IMR-90 (cell line): ENCODE results near the gene TBC1D1. TPM values are rescaled to one million over a fixed set of nuclear protein-coding genes. Genes with fewer than 3 reads are reported as not detected.

ENCODE experiments used
- ATAC-seq: fragments of 200-7000 bp; cut with Tn5 transposase; 2 replicates; pipeline ENCODE4 v1.9.1; 2020; ENCODE audit warnings: low read depth, mild to moderate bottlenecking, moderate library complexity
- BruUV-seq: library from RNA; stranded (reverse); fragments of 400-500 nt; replicated peaks from 2 replicates; lab custom pipeline; 2021; lab: Mats Ljungman, UMichigan
- CTCF ChIA-PET: fragments of 300-600 bp; formaldehyde crosslinking; extraction: SDS; loops from one replicate; lab custom pipeline; 2021; ENCODE audit warnings: antibody characterized with exemption; lab: Yijun Ruan, JAX
- POLR2A ChIA-PET: fragments of 300-600 bp; sonication (Branson Sonifier 250); formaldehyde crosslinking; loops from one replicate; lab custom pipeline; 2022; ENCODE audit warnings: antibody characterized with exemption; ENCODE audit not compliant: unreplicated experiment; lab: Charles Lee
- DNase-seq: peaks from one replicate; pipeline ENCODE4 v3.0.0; 2013
- H2AFZ ChIP-seq: replicated peaks from 2 replicates; pipeline ENCODE3; 2013; ENCODE audit warnings: low read length, mild to moderate bottlenecking; ENCODE audit not compliant: poor library complexity
- H2AK5ac ChIP-seq: 2 replicates; pipeline ENCODE4 v1.6.1; 2013; ENCODE audit warnings: low read depth, low read length, inconsistent platforms
- H2AK9ac ChIP-seq: replicated peaks from 2 replicates; pipeline ENCODE3; 2013; ENCODE audit warnings: mild to moderate bottlenecking, low read depth, low read length, moderate library complexity; ENCODE audit not compliant: poor library complexity
- H2BK120ac ChIP-seq: 2 replicates; pipeline ENCODE4 v1.6.1; 2013; ENCODE audit warnings: low read depth, low read length, inconsistent platforms
- H2BK15ac ChIP-seq: 3 replicates; pipeline ENCODE4 v1.6.1; 2013; ENCODE audit warnings: low read depth, low read length, inconsistent platforms
- H2BK20ac ChIP-seq: 2 replicates; pipeline ENCODE4 v1.6.1; 2013; ENCODE audit warnings: low read depth, mild to moderate bottlenecking, inconsistent platforms, low read length, moderate library complexity
- H2BK5ac ChIP-seq: 2 replicates; pipeline ENCODE4 v1.6.1; 2013; ENCODE audit warnings: mild to moderate bottlenecking, low read depth, low read length, inconsistent platforms; ENCODE audit not compliant: poor library complexity, severe bottlenecking
- H3K14ac ChIP-seq: replicated peaks from 2 replicates; pipeline ENCODE4 v1.6.1; 2013; ENCODE audit warnings: low read depth, low read length, inconsistent platforms
- H3K18ac ChIP-seq: 2 replicates; pipeline ENCODE4 v1.6.1; 2013; ENCODE audit warnings: low read depth, low read length, control low read depth
- H3K23ac ChIP-seq: 2 replicates; pipeline ENCODE4 v1.6.1; 2013; ENCODE audit warnings: low read depth, low read length, inconsistent platforms
- H3K27ac ChIP-seq: 2 replicates; pipeline ENCODE4 v1.5.1; 2013; ENCODE audit warnings: mild to moderate bottlenecking, control low read depth, low read length; ENCODE audit not compliant: insufficient read depth
- H3K27me3 ChIP-seq: 2 replicates; pipeline ENCODE4 v1.6.1; 2013; ENCODE audit warnings: low read length; ENCODE audit not compliant: control insufficient read depth, insufficient read depth
- H3K36me3 ChIP-seq: 2 replicates; pipeline ENCODE4 v1.6.1; 2013; ENCODE audit warnings: low read length, mixed read lengths; ENCODE audit not compliant: control insufficient read depth, insufficient read depth
- H3K4ac ChIP-seq: 2 replicates; pipeline ENCODE4 v1.6.1; 2013; ENCODE audit warnings: low read depth, low read length, inconsistent platforms
- H3K4me1 ChIP-seq: 2 replicates; pipeline ENCODE4 v1.6.1; 2013; ENCODE audit warnings: low read length, mixed read lengths; ENCODE audit not compliant: control insufficient read depth, insufficient read depth
- H3K4me2 ChIP-seq: 2 replicates; pipeline ENCODE4 v1.6.1; 2013; ENCODE audit warnings: low read depth, mild to moderate bottlenecking, control low read depth, low read length, moderate library complexity
- H3K4me3 ChIP-seq: 2 replicates; pipeline ENCODE4 v1.5.1; 2013; ENCODE audit warnings: low read depth, mild to moderate bottlenecking, control low read depth, low read length, moderate library complexity; ENCODE audit not compliant: insufficient read depth
- H3K56ac ChIP-seq: 2 replicates; pipeline ENCODE4 v1.6.1; 2013; ENCODE audit warnings: low read length, inconsistent platforms; ENCODE audit not compliant: insufficient read depth; ENCODE audit errors: extremely low read depth
- H3K79me1 ChIP-seq, 2 experiments: 2 replicates each; pipeline ENCODE4 v1.6.1; 2013; ENCODE audit warnings: low read length in 2 of 2, inconsistent platforms in 1 of 2, low read depth in 1 of 2
- H3K9ac ChIP-seq: 2 replicates; pipeline ENCODE4 v1.6.1; 2013; ENCODE audit warnings: low read depth, low read length, control low read depth
- H3K9me1 ChIP-seq: 2 replicates; pipeline ENCODE4 v1.6.1; 2013; ENCODE audit warnings: low read length, inconsistent platforms; ENCODE audit not compliant: insufficient read depth
- H3K9me3 ChIP-seq: 2 replicates; pipeline ENCODE4 v1.6.1; 2013; ENCODE audit warnings: low read length; ENCODE audit not compliant: control insufficient read depth, insufficient read depth
- H4K20me1 ChIP-seq: 2 replicates; pipeline ENCODE4 v1.6.1; 2013; ENCODE audit warnings: low read length, inconsistent platforms; ENCODE audit not compliant: insufficient read depth
- H4K5ac ChIP-seq: 2 replicates; pipeline ENCODE4 v1.6.1; 2013; ENCODE audit warnings: mild to moderate bottlenecking, low read depth, low read length, control low read depth
- H4K8ac ChIP-seq, 2 experiments: 2 replicates each; pipeline ENCODE4 v1.6.1; 2013; ENCODE audit warnings: low read depth in 2 of 2, low read length in 2 of 2, control low read depth in 1 of 2, inconsistent platforms in 1 of 2
- H4K91ac ChIP-seq: 2 replicates; pipeline ENCODE4 v1.6.1; 2013; ENCODE audit warnings: low read depth, low read length, inconsistent platforms; ENCODE audit not compliant: insufficient read depth
- BHLHE40 ChIP-seq: fragments of 150-350 bp; IDR thresholded peaks from 2 replicates; pipeline ENCODE4 v1.6.1; 2016; ENCODE audit warnings: mild to moderate bottlenecking, low read depth, low read length
- CEBPB ChIP-seq: IDR thresholded peaks from 2 replicates; pipeline ENCODE4 v1.6.1; 2012; ENCODE audit warnings: low read depth, low read length, improper control_type of control experiment
- CHD1 ChIP-seq: IDR thresholded peaks from 2 replicates; pipeline ENCODE4 v1.6.1; 2012; ENCODE audit warnings: low read depth, low read length, improper control_type of control experiment
- FOS ChIP-seq: fragments of 150-350 bp; IDR thresholded peaks from 2 replicates; pipeline ENCODE4 v1.6.1; 2016; ENCODE audit warnings: low read depth, low read length
- MAFK ChIP-seq: IDR thresholded peaks from 2 replicates; pipeline ENCODE4 v1.6.1; 2012; ENCODE audit warnings: low read depth, low read length, improper control_type of control experiment
- MAZ ChIP-seq: IDR thresholded peaks from 2 replicates; pipeline ENCODE4 v1.6.1; 2012; ENCODE audit warnings: low read depth, mild to moderate bottlenecking, low read length, improper control_type of control experiment, moderate library complexity, borderline replicate concordance
- MXI1 ChIP-seq: IDR thresholded peaks from 2 replicates; pipeline ENCODE4 v1.6.1; 2012; ENCODE audit warnings: low read depth, mild to moderate bottlenecking, low read length, moderate library complexity, borderline replicate concordance
- NFE2L2 ChIP-seq: fragments of 150-350 bp; IDR thresholded peaks from 2 replicates; pipeline ENCODE4 v1.6.1; 2016; ENCODE audit warnings: low read depth, mild to moderate bottlenecking, low read length
- POLR2A ChIP-seq: IDR thresholded peaks from 2 replicates; pipeline ENCODE4 v1.6.1; 2012; ENCODE audit warnings: mild to moderate bottlenecking, low read depth, low read length
- RAD21 ChIP-seq: IDR thresholded peaks from 2 replicates; pipeline ENCODE4 v1.6.1; 2012; ENCODE audit warnings: low read length, improper control_type of control experiment
- RCOR1 ChIP-seq: IDR thresholded peaks from 2 replicates; pipeline ENCODE4 v1.6.1; 2012; ENCODE audit warnings: mild to moderate bottlenecking, low read length, improper control_type of control experiment; ENCODE audit not compliant: insufficient replicate concordance
- RFX5 ChIP-seq: IDR thresholded peaks from 2 replicates; pipeline ENCODE4 v1.8.0; 2012; ENCODE audit warnings: low read depth, mild to moderate bottlenecking, low read length, moderate library complexity
- SMC3 ChIP-seq: fragments of 150-350 bp; IDR thresholded peaks from 2 replicates; pipeline ENCODE4 v1.6.1; 2016; ENCODE audit warnings: low read depth, mild to moderate bottlenecking, antibody characterized with exemption, low read length, moderate library complexity
- USF2 ChIP-seq: fragments of 150-350 bp; IDR thresholded peaks from 2 replicates; pipeline ENCODE4 v1.6.1; 2017; ENCODE audit warnings: mild to moderate bottlenecking, antibody characterized with exemption, low read length, low read depth
- WGBS, 2 experiments: methylation state at CpG; one replicate each; pipeline versions ENCODE4 v1.1.5 to v1.1.7; 2013; ENCODE audit warnings: missing lambda C conversion rate in 2 of 2; ENCODE audit not compliant: insufficient read length in 1 of 2; ENCODE audit errors: extremely low coverage in 2 of 2; 5-methylcytosine and 5-hydroxymethylcytosine counted together
- dilution Hi-C: fragments of 300-500 bp; cut with HindIII; formaldehyde crosslinking; loops from one replicate; pipeline ENCODE4 v1.14.3; 2018; ENCODE audit warnings: low sequenced_read_pairs; ENCODE audit not compliant: unreplicated experiment
- in situ Hi-C: fragments of 300-500 bp; cut with MboI; formaldehyde crosslinking; loops from 3 replicates; pipeline ENCODE4 v1.14.3; 2019; ENCODE audit warnings: low sequenced_read_pairs, inconsistent platforms, mixed read lengths
- intact Hi-C: fragments of 100-400 bp; cut with micrococcal nuclease; formaldehyde crosslinking; loops from 2 replicates; pipeline ENCODE4 v1.10.0; 2022
- polyA plus RNA-seq, 3 experiments: library from polyadenylated mRNA; depleted of rRNA; stranded (reverse); fragments of >200 nt; gene quantifications; 2 replicates each; pipeline ENCODE4 v1.2.3, GENCODE V29; 2012; ENCODE audit warnings: low replicate concordance in 1 of 3
- total RNA-seq: library from RNA; depleted of rRNA; stranded (reverse); fragments of >200 nt; gene quantifications from 2 replicates; pipeline ENCODE4 v1.2.3, GENCODE V29; 2012
- TF ChIP-seq, protein P1 (sequence below): fragments of 150-350 bp; IDR thresholded peaks from 2 replicates; pipeline ENCODE4 v1.6.1; 2016; ENCODE audit warnings: low read depth, mild to moderate bottlenecking, low read length, moderate library complexity, borderline replicate concordance

Gene TBC1D1
- total and polyA plus RNA-seq, 2 of the 4 experiments (the other 2 are of a cell fraction), result 42.4 to 104 TPM

- TF ChIP-seq MAZ (no peak), BHLHE40 (no peak), RAD21 (no peak), CEBPB (no peak), NFE2L2 (no peak), RFX5 (no peak), MXI1 (no peak), FOS (no peak), CHD1 (no peak), USF2 (no peak), MAFK (no peak), RCOR1 (no peak), POLR2A (no peak), SMC3 (no peak)
- TF ChIP-seq, protein P1, sequence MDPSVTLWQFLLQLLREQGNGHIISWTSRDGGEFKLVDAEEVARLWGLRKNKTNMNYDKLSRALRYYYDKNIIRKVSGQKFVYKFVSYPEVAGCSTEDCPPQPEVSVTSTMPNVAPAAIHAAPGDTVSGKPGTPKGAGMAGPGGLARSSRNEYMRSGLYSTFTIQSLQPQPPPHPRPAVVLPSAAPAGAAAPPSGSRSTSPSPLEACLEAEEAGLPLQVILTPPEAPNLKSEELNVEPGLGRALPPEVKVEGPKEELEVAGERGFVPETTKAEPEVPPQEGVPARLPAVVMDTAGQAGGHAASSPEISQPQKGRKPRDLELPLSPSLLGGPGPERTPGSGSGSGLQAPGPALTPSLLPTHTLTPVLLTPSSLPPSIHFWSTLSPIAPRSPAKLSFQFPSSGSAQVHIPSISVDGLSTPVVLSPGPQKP, result no peak
- dilution Hi-C loops, result no loop called here
- whole genome bisulfite sequencing, 2 experiments, result no CpG with 5 or more reads among the region's 5 CpGs
These were observed 175.0 kb downstream of the TBC1D1 start for GRCh38 chr4:38065900-38066299.

More at GRCh38 chr4:38065900-38066299, 175.0 kb downstream of the TBC1D1 start:
- Histone ChIP-seq H3K9ac (no peak overlapping the region), H3K79me1 (peaks cover 10 to 19% of the 10 kb centered on the region in 2 experiments), H3K9me3 (no peaks in the 10 kb centered on the region), H3K14ac (no peak overlapping the region), H3K9me1 (peaks cover 6% of the 10 kb centered on the region; the same call in 1 of the 2 replicates), H4K8ac (no peak overlapping the region), H3K4me1 (peaks cover 3% of the 10 kb centered on the region), H3K18ac (no peak overlapping the region), H3K56ac (no peak overlapping the region), H2BK20ac (no peak overlapping the region), H4K20me1 (no peaks in the 10 kb centered on the region), H3K4me3 (no peak overlapping the region), H2AK9ac (no peak overlapping the region), H4K5ac (no peak overlapping the region), H2AFZ (no peak overlapping the region), H3K27ac (no peak overlapping the region), H3K4me2 (no peak overlapping the region), H2AK5ac (no peak overlapping the region), H3K27me3 (no peaks in the 10 kb centered on the region), H2BK120ac (no peak overlapping the region), H4K91ac (no peak overlapping the region), H3K36me3 (no peaks in the 10 kb centered on the region; the same call in 1 of the 2 replicates), H3K23ac (no peak overlapping the region), H3K4ac (no peak overlapping the region), H2BK15ac (no peak overlapping the region), H2BK5ac (no peak overlapping the region)
- ChIA-PET CTCF (interaction anchor here (0.7 kb wide), 2 partner anchors 647 to 1069 kb away, joined by 3 to 4 read pairs; no protein-coding TSS in a partner anchor), POLR2A (no interaction called here)
- intact Hi-C loops (loop anchor here (10.0 kb wide), 1 partner anchor 1069 kb away; no protein-coding TSS in a partner anchor), in situ Hi-C loops (loop anchor here (10.0 kb wide), 1 partner anchor 249 kb away; no protein-coding TSS in a partner anchor)
- no peak for DNase-seq
- no peak for ATAC-seq
- BruUV-seq, result no TSS peak
